Activated naive CD8-positive, alpha-beta T cell treated with anti-CD3 and anti-CD28 coated beads for 36 hours (primary cell): Measurements from ENCODE around the gene THSD4. TPM values are rescaled to one million over a fixed set of nuclear protein-coding genes. Genes with fewer than 3 reads are reported as not detected.
"Not testable (repeated sequence)": the region's sequence is repeated elsewhere in the genome, so short reads cannot be mapped to it uniquely, and the experiment has no call there.

ENCODE experiments used
- DNase-seq: peaks from one replicate; pipeline ENCODE4 v3.0.0; 2021
- H3K27ac Mint-ChIP-seq: one replicate; pipeline ENCODE4 v1.8.0; 2022; ENCODE audit warnings: mild to moderate bottlenecking, moderate library complexity, mixed read lengths
- H3K27me3 Mint-ChIP-seq: one replicate; pipeline ENCODE4 v1.8.0; 2022; ENCODE audit warnings: mild to moderate bottlenecking, mixed read lengths
- H3K36me3 Mint-ChIP-seq: one replicate; pipeline ENCODE4 v1.8.0; 2021; ENCODE audit warnings: mild to moderate bottlenecking, mixed read lengths
- H3K4me1 Mint-ChIP-seq: one replicate; pipeline ENCODE4 v1.8.0; 2021; ENCODE audit warnings: mixed read lengths
- H3K4me3 Mint-ChIP-seq: one replicate; pipeline ENCODE4 v1.8.0; 2022; ENCODE audit warnings: mild to moderate bottlenecking, moderate library complexity, mixed read lengths
- H3K9me3 Mint-ChIP-seq: one replicate; pipeline ENCODE4 v1.8.0; 2022; ENCODE audit warnings: mixed read lengths
- total RNA-seq, 2 experiments: library from RNA; stranded (reverse); gene quantifications; one replicate each; pipeline ENCODE4 v1.2.3, GENCODE V29; 2021

The THSD4 gene
- total RNA-seq, 2 experiments from 2014 or later, result not detected

DNA sequence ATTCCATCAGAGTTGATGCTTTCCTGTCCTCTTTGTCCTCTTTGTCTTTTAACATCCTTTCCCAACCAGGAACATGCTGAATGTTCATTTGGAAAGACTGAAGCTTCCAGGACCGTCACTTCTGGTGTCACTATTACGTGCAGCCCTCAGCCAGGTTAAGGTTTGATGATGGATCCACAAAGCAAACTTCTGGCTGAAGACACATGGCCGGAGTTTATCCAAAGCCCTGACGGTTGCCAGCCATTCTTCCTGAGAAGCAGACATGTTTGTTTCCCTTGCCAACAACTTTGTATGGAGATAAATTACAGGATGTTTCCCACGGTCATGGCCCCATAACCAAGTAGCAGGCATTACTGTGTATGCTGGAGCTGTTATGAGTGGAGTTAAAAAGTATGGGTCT, 236.9 kb downstream of the THSD4 start:
- no peak for DNase-seq
- H3K4me1 Mint-ChIP-seq, result peaks cover 2% of the 10 kb centered on the region
- no peak overlapping the region for H3K27ac Mint-ChIP-seq
- H3K9me3 Mint-ChIP-seq, result no peaks in the 10 kb centered on the region
- peaks cover 7% of the 10 kb centered on the region for H3K27me3 Mint-ChIP-seq
- no peak overlapping the region for H3K4me3 Mint-ChIP-seq
- no peaks in the 10 kb centered on the region for H3K36me3 Mint-ChIP-seq

DNA sequence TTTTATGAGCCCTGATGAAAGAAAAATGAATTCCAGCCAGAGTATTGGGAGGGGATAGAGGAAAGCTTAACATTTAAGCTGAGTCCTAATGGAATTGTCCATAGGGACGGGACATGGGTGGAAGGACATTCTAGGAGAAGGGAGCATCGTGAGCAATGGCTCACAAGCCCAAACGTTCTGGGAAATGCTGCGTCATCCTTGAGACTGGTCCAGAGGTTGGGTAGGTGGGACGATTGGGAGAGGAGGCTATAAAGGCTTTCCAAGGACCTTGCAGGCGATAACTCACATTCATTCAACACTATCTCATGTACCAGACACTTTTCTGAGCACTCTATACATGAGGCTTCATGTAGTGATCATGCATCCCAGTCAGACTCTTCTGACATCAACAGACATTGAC, 237.5 kb downstream of the THSD4 start:
- Mint-ChIP-seq H3K27ac (no peak overlapping the region), H3K36me3 (no peaks in the 10 kb centered on the region), H3K4me3 (no peak overlapping the region), H3K4me1 (peaks cover 2% of the 10 kb centered on the region), H3K9me3 (no peaks in the 10 kb centered on the region), H3K27me3 (peaks cover 7% of the 10 kb centered on the region)
- DNase-seq, result no peak

DNA sequence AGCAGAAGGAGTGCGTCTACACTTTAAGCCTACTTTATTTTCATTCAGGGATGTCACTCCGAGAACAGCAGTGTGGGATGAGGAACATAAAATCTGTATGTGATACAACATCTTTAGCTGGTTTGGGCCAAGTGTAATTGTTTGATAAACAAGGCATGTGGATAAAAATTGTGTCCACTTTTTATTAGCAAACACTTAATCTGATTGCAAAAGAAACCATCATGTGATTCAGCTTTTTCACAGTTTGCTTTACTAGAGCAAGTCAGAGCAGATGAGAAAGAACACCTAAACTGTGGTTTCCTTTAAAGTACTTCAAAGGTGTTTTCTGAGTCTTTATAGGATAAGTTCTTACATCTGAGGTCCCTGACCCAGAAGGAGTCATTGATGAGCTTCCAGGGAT, 237.9 kb downstream of the THSD4 start:
- Mint-ChIP-seq H3K4me3 (no peak overlapping the region), H3K9me3 (no peaks in the 10 kb centered on the region), H3K27ac (no peak overlapping the region), H3K36me3 (no peaks in the 10 kb centered on the region), H3K4me1 (peaks cover 2% of the 10 kb centered on the region), H3K27me3 (peaks cover 7% of the 10 kb centered on the region)
- no peak for DNase-seq

DNA sequence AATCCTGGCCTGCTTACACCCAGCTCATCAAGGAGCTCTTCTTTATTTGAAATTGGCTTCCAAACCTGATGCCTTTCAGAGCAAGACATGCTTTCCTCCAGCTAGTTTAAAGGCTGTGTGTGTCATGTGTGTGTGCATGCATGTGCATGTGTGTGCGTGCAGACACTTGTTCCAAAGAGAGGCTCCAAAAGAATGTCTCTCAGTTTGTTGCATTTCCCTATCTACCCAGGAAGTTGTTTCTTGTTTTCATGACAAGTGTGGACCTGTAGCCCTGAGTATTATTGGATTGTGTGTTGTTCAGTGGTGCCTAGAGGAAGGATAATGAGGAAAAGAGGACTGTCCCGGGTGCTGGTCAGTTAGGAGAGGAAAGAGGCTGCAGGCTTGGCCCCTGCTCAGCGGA, 240.0 kb downstream of the THSD4 start:
- Mint-ChIP-seq H3K36me3 (no peaks in the 10 kb centered on the region), H3K27ac (no peak overlapping the region), H3K27me3 (peaks cover 7% of the 10 kb centered on the region), H3K9me3 (no peaks in the 10 kb centered on the region), H3K4me3 (no peak overlapping the region), H3K4me1 (peaks cover 2% of the 10 kb centered on the region)
- DNase-seq, result no peak

DNA sequence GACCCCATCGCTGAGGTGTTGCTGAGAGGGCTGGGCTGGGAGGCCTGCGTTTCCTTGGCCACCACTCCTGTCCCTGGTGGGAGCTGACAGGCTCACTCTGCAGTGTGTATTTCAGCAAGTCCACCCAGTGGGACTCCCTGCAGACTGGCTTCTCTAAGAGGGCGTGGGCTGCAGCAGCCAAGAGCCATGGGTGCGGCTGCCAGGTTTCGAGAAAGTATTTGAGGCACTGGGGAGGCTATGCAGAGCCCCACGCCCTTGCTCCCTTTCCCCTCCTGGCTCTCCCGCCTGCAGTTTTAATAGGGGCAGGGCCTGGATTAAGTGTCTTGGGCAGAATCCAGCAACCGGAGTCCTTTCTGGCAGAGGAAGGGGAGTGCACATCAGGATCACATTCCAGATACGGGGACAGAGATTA, 242.1 kb downstream of the THSD4 start:
- no peaks in the 10 kb centered on the region for H3K36me3 Mint-ChIP-seq
- peaks cover 2% of the 10 kb centered on the region for H3K4me1 Mint-ChIP-seq
- no peaks in the 10 kb centered on the region for H3K9me3 Mint-ChIP-seq
- H3K4me3 Mint-ChIP-seq, result no peak overlapping the region
- H3K27ac Mint-ChIP-seq, result no peak overlapping the region
- H3K27me3 Mint-ChIP-seq, result peaks cover 4% of the 10 kb centered on the region
- DNase-seq, result no peak

DNA sequence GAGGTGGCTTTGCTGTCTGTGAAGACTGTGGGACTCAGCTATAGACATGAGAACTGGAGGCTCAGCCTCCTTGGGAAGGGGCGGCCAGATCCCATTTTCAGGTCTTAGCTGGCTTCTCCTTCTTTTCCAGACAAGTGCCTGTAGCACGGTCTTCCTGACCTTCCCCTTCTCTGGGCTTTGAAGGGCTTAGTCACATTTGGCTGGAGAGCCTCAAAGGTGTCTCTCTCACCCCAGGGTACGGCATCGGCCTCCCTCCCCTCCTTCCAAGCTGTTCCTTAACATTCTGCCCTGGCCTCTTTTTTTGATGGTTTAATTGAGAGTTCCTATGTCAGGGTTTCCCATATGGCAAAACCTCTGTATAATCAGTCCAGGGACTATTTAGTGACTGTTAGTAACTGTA, 242.7 kb downstream of the THSD4 start:
- peaks cover 4% of the 10 kb centered on the region for H3K27me3 Mint-ChIP-seq
- DNase-seq, result no peak
- no peak overlapping the region for H3K4me3 Mint-ChIP-seq
- no peaks in the 10 kb centered on the region for H3K36me3 Mint-ChIP-seq
- peaks cover under 1% of the 10 kb centered on the region for H3K4me1 Mint-ChIP-seq
- no peak overlapping the region for H3K27ac Mint-ChIP-seq
- no peaks in the 10 kb centered on the region for H3K9me3 Mint-ChIP-seq

DNA sequence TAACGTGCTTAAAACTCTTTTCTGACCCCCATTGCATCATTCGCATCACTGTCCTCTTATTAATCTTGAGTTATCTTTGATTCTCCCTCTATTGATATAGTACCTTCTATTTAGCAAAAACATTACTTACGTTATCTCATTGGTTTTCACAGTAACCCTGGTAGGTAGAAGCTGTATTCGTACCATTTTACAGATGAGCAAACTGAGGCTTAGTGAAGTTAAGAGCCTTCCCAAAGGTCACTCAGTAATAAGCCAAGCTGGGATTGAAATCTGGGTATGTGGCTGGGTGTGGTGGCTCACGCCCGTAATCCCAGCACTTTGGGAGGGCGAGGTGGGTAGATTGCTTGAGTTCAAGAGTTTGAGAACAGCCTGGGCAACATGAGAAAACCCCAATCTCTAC, 244.0 kb downstream of the THSD4 start:
- no peak for DNase-seq
- H3K9me3 Mint-ChIP-seq, result no peaks in the 10 kb centered on the region
- no peaks in the 10 kb centered on the region for H3K4me1 Mint-ChIP-seq
- no peak overlapping the region for H3K27ac Mint-ChIP-seq
- peaks cover 4% of the 10 kb centered on the region for H3K27me3 Mint-ChIP-seq
- no peak overlapping the region for H3K4me3 Mint-ChIP-seq
- no peaks in the 10 kb centered on the region for H3K36me3 Mint-ChIP-seq

DNA sequence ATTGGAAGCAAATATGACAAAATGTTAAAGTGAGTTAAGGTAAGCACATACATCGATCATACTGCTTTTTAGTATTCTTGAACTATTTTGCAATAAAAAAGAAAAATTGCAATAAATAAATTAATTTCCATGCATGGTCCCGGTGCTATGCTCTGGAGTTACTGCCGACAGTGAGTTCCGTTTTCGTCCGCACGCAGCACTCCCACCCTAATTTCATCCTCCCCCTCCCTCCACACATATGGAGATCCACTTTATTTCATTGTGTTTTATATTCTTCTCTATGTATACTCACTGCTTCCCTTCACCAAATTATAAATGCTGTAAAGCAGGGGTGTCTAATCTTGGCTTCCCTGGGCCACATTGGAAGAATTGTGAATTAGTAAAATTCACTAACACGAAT, 247.3 kb downstream of the THSD4 start:
- no peak for DNase-seq
- H3K36me3 Mint-ChIP-seq, result no peaks in the 10 kb centered on the region

DNA sequence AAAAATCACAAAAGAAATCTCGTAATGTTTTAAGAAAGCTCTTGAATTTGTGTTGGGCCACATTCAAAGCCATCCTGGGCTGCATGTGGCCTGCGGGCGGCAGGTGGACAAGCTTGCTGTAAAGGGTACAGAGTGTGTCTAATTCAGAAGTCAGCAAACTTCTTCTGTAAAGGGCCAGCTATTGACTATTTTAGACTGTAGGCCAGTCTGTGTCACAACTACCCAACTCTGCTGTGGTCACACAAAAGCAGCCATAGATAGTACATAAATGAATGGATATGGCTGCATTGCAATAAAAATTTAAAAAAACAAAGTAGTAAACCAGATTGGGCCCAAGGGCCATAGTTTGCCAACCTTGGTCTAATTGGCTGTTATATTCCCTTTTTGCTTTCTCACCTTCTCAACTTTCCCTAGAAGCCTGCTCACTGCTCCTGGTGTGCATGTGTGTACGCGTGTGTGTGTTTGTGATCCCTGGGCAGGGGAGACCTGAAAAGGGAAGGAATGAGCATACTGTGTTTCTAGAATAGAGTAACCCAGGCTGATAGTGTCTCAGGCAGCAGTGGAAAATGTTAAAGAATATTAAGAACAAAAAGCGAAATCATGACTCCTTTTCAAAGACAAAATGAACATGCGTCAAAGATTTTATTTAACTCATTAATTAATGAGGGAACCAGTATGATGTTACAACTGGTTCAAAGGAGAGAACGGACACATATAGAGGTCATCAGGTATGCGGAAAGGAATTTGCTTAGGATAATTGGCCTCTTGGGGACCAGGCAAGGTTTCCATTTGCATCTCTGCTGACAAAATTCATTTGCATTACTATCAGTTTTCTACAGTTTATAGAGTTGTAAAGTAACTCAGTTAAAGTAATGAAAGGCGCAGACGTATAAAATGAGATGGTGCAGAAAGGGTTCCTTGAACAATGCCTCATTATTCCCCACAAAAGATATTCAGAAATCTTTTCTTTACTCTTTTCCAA, 248.0 kb downstream of the THSD4 start:
- no peaks in the 10 kb centered on the region for H3K4me1 Mint-ChIP-seq
- no peaks in the 10 kb centered on the region for H3K9me3 Mint-ChIP-seq
- H3K36me3 Mint-ChIP-seq, result no peaks in the 10 kb centered on the region
- no peak for DNase-seq
- H3K27ac Mint-ChIP-seq, result no peak overlapping the region
- H3K27me3 Mint-ChIP-seq, result peaks cover 4% of the 10 kb centered on the region
- no peak overlapping the region for H3K4me3 Mint-ChIP-seq

More for the DNA sequence above, 247.3 kb downstream of the THSD4 start:
- Mint-ChIP-seq H3K27ac (no peak overlapping the region), H3K4me1 (no peaks in the 10 kb centered on the region), H3K9me3 (no peaks in the 10 kb centered on the region), H3K27me3 (peaks cover 4% of the 10 kb centered on the region), H3K4me3 (no peak overlapping the region)

DNA sequence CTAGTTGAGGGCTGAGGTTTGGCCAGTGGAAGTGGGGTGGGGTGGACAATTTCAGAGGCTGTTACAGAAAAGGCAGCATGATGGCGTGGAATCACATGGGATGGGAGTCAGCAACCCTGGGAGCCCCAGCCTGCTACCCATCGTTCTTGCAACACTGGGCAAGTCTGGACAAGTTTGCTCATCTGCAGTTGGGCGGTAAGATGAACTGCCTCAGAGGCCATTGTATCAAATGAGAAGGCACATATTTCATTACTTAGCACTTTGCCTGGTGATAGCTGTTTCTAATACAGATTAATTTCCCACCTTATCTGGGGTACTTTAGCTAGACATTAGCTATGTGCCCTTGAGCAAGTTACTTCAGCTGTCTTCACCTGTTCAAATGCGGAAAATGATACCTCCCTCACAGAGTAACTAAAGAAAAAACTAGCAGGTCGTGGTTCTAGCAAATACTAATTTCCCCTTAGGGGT, 248.9 kb downstream of the THSD4 start:
- Mint-ChIP-seq H3K36me3 (no peaks in the 10 kb centered on the region), H3K4me1 (no peaks in the 10 kb centered on the region), H3K4me3 (no peak overlapping the region), H3K27ac (no peak overlapping the region), H3K9me3 (peaks cover under 1% of the 10 kb centered on the region), H3K27me3 (peaks cover under 1% of the 10 kb centered on the region)
- DNase-seq, result no peak

DNA sequence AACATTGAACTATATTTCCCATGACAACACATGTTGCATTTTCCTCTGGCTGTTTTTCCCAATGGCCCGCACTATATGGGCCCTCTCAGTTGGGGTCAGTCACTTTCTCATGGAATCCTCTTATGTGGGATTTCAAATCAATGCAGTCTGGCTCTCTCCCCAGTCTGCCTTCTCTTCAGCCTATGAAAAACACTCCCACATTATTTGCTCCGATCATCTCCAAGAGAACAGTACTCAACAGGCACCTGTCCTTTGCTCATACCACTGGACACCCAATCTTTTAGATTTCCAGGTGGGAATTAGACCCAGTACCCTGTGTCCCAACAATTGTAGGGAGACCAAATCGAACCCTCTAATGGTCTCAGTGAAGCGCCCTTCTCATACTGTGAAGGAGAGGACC, 251.3 kb downstream of the THSD4 start:
- DNase-seq, result no peak
- H3K27me3 Mint-ChIP-seq, result no peaks in the 10 kb centered on the region
- peaks cover 3% of the 10 kb centered on the region for H3K36me3 Mint-ChIP-seq
- peaks cover 14% of the 10 kb centered on the region for H3K9me3 Mint-ChIP-seq
- H3K4me3 Mint-ChIP-seq, result no peak overlapping the region
- no peak overlapping the region for H3K27ac Mint-ChIP-seq
- no peaks in the 10 kb centered on the region for H3K4me1 Mint-ChIP-seq

DNA sequence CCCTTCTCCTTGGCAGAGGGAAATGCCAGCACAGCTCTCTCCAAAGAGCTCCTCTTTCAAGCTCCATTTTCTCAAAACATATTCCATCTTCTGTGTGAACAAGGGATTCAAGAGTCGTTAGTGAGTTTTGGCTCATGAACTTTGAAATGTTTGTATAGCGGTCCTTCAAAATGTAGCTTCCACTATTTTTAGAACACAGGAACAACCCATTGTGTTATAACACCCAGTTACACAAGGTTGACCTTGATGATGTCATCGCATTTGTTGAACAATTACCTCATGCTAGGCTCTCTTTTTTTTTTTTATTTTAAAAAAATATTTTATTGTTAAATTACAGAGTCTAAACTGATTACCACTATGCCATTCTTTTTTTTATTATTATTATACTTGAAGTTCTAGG, 251.7 kb downstream of the THSD4 start:
- H3K27ac Mint-ChIP-seq, result no peak overlapping the region
- no peaks in the 10 kb centered on the region for H3K4me1 Mint-ChIP-seq
- no peak overlapping the region for H3K4me3 Mint-ChIP-seq
- H3K27me3 Mint-ChIP-seq, result no peaks in the 10 kb centered on the region
- H3K9me3 Mint-ChIP-seq, result peaks cover 18% of the 10 kb centered on the region
- H3K36me3 Mint-ChIP-seq, result peaks cover 3% of the 10 kb centered on the region
- no peak for DNase-seq

DNA sequence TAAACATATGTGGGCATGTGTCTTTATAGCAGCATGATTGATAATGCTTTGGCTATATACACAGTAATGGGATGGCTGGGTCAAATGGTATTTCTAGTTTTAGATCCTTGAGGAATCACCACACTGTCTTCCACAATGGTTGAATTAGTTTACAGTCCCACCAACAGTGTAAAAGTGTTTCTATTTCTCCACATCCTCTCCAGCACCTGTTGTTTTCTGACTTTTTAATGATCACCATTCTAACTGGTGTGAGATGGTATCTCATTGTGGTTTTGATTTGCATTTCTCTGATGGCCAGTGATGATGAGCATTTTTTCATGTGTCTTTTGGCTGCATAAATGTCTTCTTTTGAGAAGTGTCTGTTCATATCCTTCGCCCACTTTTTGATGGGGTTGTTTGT, 252.5 kb downstream of the THSD4 start:
- not testable (repeated sequence) for H3K27ac Mint-ChIP-seq, H3K4me1 Mint-ChIP-seq, DNase-seq, H3K36me3 Mint-ChIP-seq, H3K4me3 Mint-ChIP-seq, H3K27me3 Mint-ChIP-seq
- peaks cover 18% of the 10 kb centered on the region for H3K9me3 Mint-ChIP-seq

DNA sequence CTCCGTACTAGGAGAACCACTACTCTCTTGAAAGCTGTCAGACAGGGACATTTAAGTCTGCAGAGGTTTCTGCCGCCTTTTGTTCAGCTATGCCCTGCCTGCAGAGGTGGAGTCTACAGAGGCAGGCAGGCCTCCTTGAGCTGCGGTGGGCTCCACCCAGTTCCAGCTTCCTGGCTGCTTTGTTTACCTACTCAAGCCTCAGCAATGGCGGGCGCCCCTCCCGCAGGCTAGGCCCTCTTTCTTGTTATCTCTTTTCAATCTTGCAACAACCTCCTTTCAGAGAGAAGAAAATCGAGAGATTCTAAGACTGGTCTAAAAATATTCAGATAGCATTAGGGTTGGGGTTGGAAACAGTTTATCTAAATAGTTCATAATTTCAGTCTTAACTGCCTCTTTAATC, 257.5 kb downstream of the THSD4 start:
- not testable (repeated sequence) for H3K27me3 Mint-ChIP-seq, DNase-seq, H3K27ac Mint-ChIP-seq, H3K4me3 Mint-ChIP-seq, H3K36me3 Mint-ChIP-seq
- peaks cover 23% of the 10 kb centered on the region for H3K9me3 Mint-ChIP-seq
- peaks cover 15% of the 10 kb centered on the region for H3K4me1 Mint-ChIP-seq

DNA sequence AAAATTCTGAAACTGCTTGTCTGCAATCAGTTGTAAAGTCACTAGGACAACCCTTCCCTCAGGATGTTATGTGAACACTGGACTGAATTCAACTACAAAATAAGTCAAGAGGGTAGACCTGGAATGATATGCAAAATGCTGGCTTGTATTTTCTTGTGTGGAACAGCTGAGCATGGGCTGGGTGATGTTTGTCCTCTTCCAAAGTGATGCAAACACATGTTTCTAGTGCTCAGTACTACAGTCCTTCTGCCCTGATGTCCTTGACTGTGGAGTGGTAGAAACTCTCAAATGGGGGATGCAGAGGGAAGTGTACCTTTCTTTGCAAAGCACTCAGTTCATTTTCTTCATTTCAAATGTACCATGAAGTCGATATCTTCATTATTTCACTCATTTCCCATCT, 258.6 kb downstream of the THSD4 start:
- peaks cover 23% of the 10 kb centered on the region for H3K9me3 Mint-ChIP-seq
- DNase-seq, result no peak
- no peaks in the 10 kb centered on the region for H3K27me3 Mint-ChIP-seq
- H3K4me3 Mint-ChIP-seq, result no peak overlapping the region
- H3K27ac Mint-ChIP-seq, result no peak overlapping the region
- H3K36me3 Mint-ChIP-seq, result peaks cover 7% of the 10 kb centered on the region
- peaks cover 15% of the 10 kb centered on the region for H3K4me1 Mint-ChIP-seq
